ENCODE results near the gene FGGY. TPM values are rescaled to one million over a fixed set of nuclear protein-coding genes. Genes with fewer than 3 reads are reported as not detected.
"Not testable (repeated sequence)": the region's sequence is repeated elsewhere in the genome, so short reads cannot be mapped to it uniquely, and the experiment has no call there.

FGGY gene
- total RNA-seq, 1 experiment from 2014 or later, result 6.4 TPM

GRCh38 chr1:59557549-59557885 lies 260.6 kb downstream of the FGGY start:
- H3K36me3 ChIP-seq (ENCODE audit: control insufficient read depth, insufficient read depth, low read length), result no peaks in the 10 kb centered on the region
- no peak overlapping the region for H3K4me3 ChIP-seq (ENCODE audit: low read depth, low read length)
- no peaks in the 10 kb centered on the region for H3K9me3 ChIP-seq
- H3K36me3 Mint-ChIP-seq (ENCODE audit: insufficient read depth, unreplicated experiment), result no peaks in the 10 kb centered on the region
- H3K4me1 Mint-ChIP-seq (ENCODE audit: low read depth, unreplicated experiment), result no peaks in the 10 kb centered on the region
- BruUV-seq (replicated peaks), result no TSS peak
- intact Hi-C loops (cut with micrococcal nuclease; ENCODE audit: unreplicated experiment), result no loop called here
- no peaks in the 10 kb centered on the region for H3K4me1 ChIP-seq
- no peak overlapping the region for H3K27ac Mint-ChIP-seq (ENCODE audit: unreplicated experiment)
- TF ChIP-seq CTCF (IDR thresholded peaks at IDR 0.05; ENCODE audit: insufficient read depth in 1 of 2, low read depth in 1 of 2, low read length in 1 of 2, severe bottlenecking in 1 of 2, unreplicated experiment in 1 of 2), result no peak
- ChIA-PET CTCF (no interaction called here), POLR2A (no interaction called here)
- no peaks in the 10 kb centered on the region for H3K27me3 Mint-ChIP-seq (ENCODE audit: insufficient read depth, unreplicated experiment)
- no peaks in the 10 kb centered on the region for H3K9me3 Mint-ChIP-seq (ENCODE audit: unreplicated experiment)
- no peaks in the 10 kb centered on the region for H3K27me3 ChIP-seq (replicated peaks; ENCODE audit: control insufficient read depth, insufficient read depth, low read length)
- DNase-seq, result no peak
- H3K4me3 Mint-ChIP-seq (ENCODE audit: unreplicated experiment), result no peak overlapping the region

DNA sequence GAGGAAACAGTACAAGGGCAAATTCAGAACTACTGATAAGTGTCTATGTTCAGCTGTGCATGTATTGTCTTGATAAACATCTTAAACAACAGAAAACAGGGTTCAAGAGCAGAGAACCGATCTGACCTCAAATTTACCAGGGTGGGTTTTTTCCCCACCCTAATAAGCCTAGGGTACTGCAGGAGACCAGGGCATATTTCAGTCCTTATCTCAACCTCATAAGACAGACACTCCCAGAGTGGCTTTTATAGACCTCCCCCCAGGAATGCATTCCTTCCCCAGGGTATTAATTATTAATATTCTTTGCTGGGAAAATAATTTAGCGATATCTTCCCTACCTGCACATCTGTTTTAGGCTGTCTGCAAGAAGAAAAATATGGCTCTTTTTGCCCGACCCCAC lies 261.7 kb downstream of the FGGY start:
- BruUV-seq (replicated peaks); DNase-seq; CTCF ChIA-PET; intact Hi-C loops (cut with micrococcal nuclease; ENCODE audit: unreplicated experiment); H3K4me1 ChIP-seq; H3K4me3 ChIP-seq (ENCODE audit: low read depth, low read length); H3K36me3 ChIP-seq (ENCODE audit: control insufficient read depth, insufficient read depth, low read length); H3K9me3 Mint-ChIP-seq (ENCODE audit: unreplicated experiment); H3K9me3 ChIP-seq; H3K4me3 Mint-ChIP-seq (ENCODE audit: unreplicated experiment); H3K4me1 Mint-ChIP-seq (ENCODE audit: low read depth, unreplicated experiment); H3K27me3 Mint-ChIP-seq (ENCODE audit: insufficient read depth, unreplicated experiment); H3K36me3 Mint-ChIP-seq (ENCODE audit: insufficient read depth, unreplicated experiment); H3K27me3 ChIP-seq (replicated peaks; ENCODE audit: control insufficient read depth, insufficient read depth, low read length); H3K27ac Mint-ChIP-seq (ENCODE audit: unreplicated experiment); POLR2A ChIA-PET: not testable (repeated sequence)

- no peaks in the 10 kb centered on the region for H3K27me3 Mint-ChIP-seq (ENCODE audit: insufficient read depth, unreplicated experiment)
- no peak overlapping the region for H3K4me3 ChIP-seq (ENCODE audit: low read depth, low read length)
- no peaks in the 10 kb centered on the region for H3K36me3 Mint-ChIP-seq (ENCODE audit: insufficient read depth, unreplicated experiment)
- no peaks in the 10 kb centered on the region for H3K27me3 ChIP-seq (replicated peaks; ENCODE audit: control insufficient read depth, insufficient read depth, low read length)
- POLR2A ChIA-PET, result no interaction called here
- no peaks in the 10 kb centered on the region for H3K4me1 Mint-ChIP-seq (ENCODE audit: low read depth, unreplicated experiment)
- TF ChIP-seq CTCF (IDR thresholded peaks at IDR 0.05; ENCODE audit: insufficient read depth in 1 of 2, low read depth in 1 of 2, low read length in 1 of 2, severe bottlenecking in 1 of 2, unreplicated experiment in 1 of 2), result no peak
- CTCF ChIA-PET, result no interaction called here
- H3K4me3 Mint-ChIP-seq (ENCODE audit: unreplicated experiment), result no peak overlapping the region
- no peak for DNase-seq
- H3K36me3 ChIP-seq (ENCODE audit: control insufficient read depth, insufficient read depth, low read length), result no peaks in the 10 kb centered on the region
- H3K27ac Mint-ChIP-seq (ENCODE audit: unreplicated experiment), result no peak overlapping the region
- no peaks in the 10 kb centered on the region for H3K4me1 ChIP-seq
- H3K9me3 Mint-ChIP-seq (ENCODE audit: unreplicated experiment), result no peaks in the 10 kb centered on the region
- H3K9me3 ChIP-seq, result no peaks in the 10 kb centered on the region
- intact Hi-C loops (cut with micrococcal nuclease; ENCODE audit: unreplicated experiment), result loop anchor here (1.0 kb wide), 1 partner anchor 33 kb away; no protein-coding TSS in a partner anchor
- BruUV-seq (replicated peaks), result no TSS peak
Observed at GRCh38 chr1:59560807-59561450, 264.0 kb downstream of the FGGY start.

DNA sequence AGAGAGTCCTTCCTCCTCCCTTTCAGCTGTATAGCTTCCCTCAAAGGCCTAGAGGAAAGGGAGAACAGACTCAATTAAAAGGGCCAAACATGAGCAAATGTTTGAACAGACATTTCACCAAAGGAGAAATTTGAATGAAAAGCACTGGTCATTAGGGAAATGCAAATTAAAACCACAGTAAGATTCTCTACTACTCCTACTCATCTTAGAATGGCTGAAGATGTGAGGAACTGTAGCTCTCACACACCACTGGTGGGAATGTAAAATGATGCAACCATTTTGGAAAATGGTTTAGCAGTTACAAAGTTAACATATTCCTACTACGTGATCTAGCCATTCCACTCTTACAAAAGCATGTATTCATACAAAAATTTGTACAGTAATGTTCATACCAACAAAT lies 264.9 kb downstream of the FGGY start:
- Histone ChIP-seq H3K27me3 (replicated peaks; ENCODE audit: control insufficient read depth, insufficient read depth, low read length) (no peaks in the 10 kb centered on the region), H3K4me3 (ENCODE audit: low read depth, low read length) (no peak overlapping the region), H3K4me1 (no peaks in the 10 kb centered on the region), H3K36me3 (ENCODE audit: control insufficient read depth, insufficient read depth, low read length) (no peaks in the 10 kb centered on the region), H3K9me3 (no peaks in the 10 kb centered on the region)
- Mint-ChIP-seq H3K4me3 (ENCODE audit: unreplicated experiment) (no peak overlapping the region), H3K9me3 (ENCODE audit: unreplicated experiment) (no peaks in the 10 kb centered on the region), H3K4me1 (ENCODE audit: low read depth, unreplicated experiment) (no peaks in the 10 kb centered on the region), H3K36me3 (ENCODE audit: insufficient read depth, unreplicated experiment) (no peaks in the 10 kb centered on the region), H3K27ac (ENCODE audit: unreplicated experiment) (no peak overlapping the region), H3K27me3 (ENCODE audit: insufficient read depth, unreplicated experiment) (no peaks in the 10 kb centered on the region)
- no TSS peak for BruUV-seq (replicated peaks)
- no peak for TF ChIP-seq CTCF (IDR thresholded peaks at IDR 0.05; ENCODE audit: insufficient read depth in 1 of 2, low read depth in 1 of 2, low read length in 1 of 2, severe bottlenecking in 1 of 2, unreplicated experiment in 1 of 2)
- intact Hi-C loops (cut with micrococcal nuclease; ENCODE audit: unreplicated experiment), result no loop called here
- DNase-seq, result no peak
- POLR2A ChIA-PET, result no interaction called here
- CTCF ChIA-PET, result no interaction called here

Measured in Caco-2 (cell line).